Keratinocyte (primary cell): ENCODE results near the gene ZNF598. TPM values are rescaled to one million over a fixed set of nuclear protein-coding genes. Genes with fewer than 3 reads are reported as not detected.

ENCODE experiments used
- DNase-seq: peaks from one replicate; pipeline ENCODE4 v3.0.0-alpha.2; 2011; ENCODE audit warnings: low read depth, missing footprints, low spot score
- FAIRE-seq: peaks from 2 replicates; lab custom pipeline; 2011; peaks lifted over from hg19 to GRCh38; lab: Jason Lieb, UNC
- H2AFZ ChIP-seq: 2 replicates; pipeline ENCODE4 v1.6.0; 2012; ENCODE audit warnings: low read length, control low read depth, inconsistent platforms; ENCODE audit not compliant: control insufficient read depth
- H3K27ac ChIP-seq: 2 replicates; pipeline ENCODE4 v1.5.1; 2011; ENCODE audit warnings: low read length; ENCODE audit not compliant: control insufficient read depth, insufficient read depth
- H3K27me3 ChIP-seq: 3 replicates; pipeline ENCODE4 v1.6.0; 2011; ENCODE audit warnings: low read length; ENCODE audit not compliant: control insufficient read depth, insufficient read depth; ENCODE audit errors: extremely low read depth
- H3K36me3 ChIP-seq, 2 experiments: 2 replicates in 1 of 2; 3 replicates in 1 of 2; pipeline ENCODE4 v1.5.1; 2011; ENCODE audit warnings: low read length in 2 of 2, mild to moderate bottlenecking in 1 of 2; ENCODE audit not compliant: control insufficient read depth in 2 of 2, insufficient read depth in 2 of 2; ENCODE audit errors: extremely low read depth in 1 of 2
- H3K4me1 ChIP-seq: 3 replicates; pipeline ENCODE4 v1.5.1; 2011; ENCODE audit warnings: low read length; ENCODE audit not compliant: control insufficient read depth, insufficient read depth; ENCODE audit errors: extremely low read depth
- H3K4me2 ChIP-seq: 3 replicates; pipeline ENCODE4 v1.6.0; 2011; ENCODE audit warnings: low read depth, low read length; ENCODE audit not compliant: control insufficient read depth, insufficient read depth; ENCODE audit errors: extremely low read depth
- H3K4me3 ChIP-seq, 3 experiments: fragments of 200-600 bp in 1 of 3; sonication (generic) in 1 of 3; 2 replicates in 2 of 3; 3 replicates in 1 of 3; pipeline ENCODE4 v1.5.1; 2011 to 2016; ENCODE audit warnings: low read length in 3 of 3, mild to moderate bottlenecking in 3 of 3, control low read depth in 2 of 3, inconsistent platforms in 1 of 3, low read depth in 1 of 3, mixed read lengths in 1 of 3, mixed run types in 1 of 3, moderate library complexity in 1 of 3; ENCODE audit not compliant: control insufficient read depth in 2 of 3, insufficient read depth in 2 of 3; ENCODE audit errors: extremely low read depth in 1 of 3
- H3K79me2 ChIP-seq: 2 replicates; pipeline ENCODE4 v1.6.0; 2012; ENCODE audit warnings: low read length; ENCODE audit not compliant: control insufficient read depth, insufficient read depth
- H3K9ac ChIP-seq: 3 replicates; pipeline ENCODE4 v1.6.0; 2011; ENCODE audit warnings: low read length; ENCODE audit not compliant: control insufficient read depth, insufficient read depth; ENCODE audit errors: extremely low read depth
- H3K9me1 ChIP-seq: 3 replicates; pipeline ENCODE4 v1.6.0; 2011; ENCODE audit warnings: low read length; ENCODE audit not compliant: control insufficient read depth, insufficient read depth; ENCODE audit errors: extremely low read depth
- H3K9me3 ChIP-seq: 2 replicates; pipeline ENCODE4 v1.5.1; 2012; ENCODE audit warnings: low read depth, low read length; ENCODE audit not compliant: control insufficient read depth
- H4K20me1 ChIP-seq: 3 replicates; pipeline ENCODE4 v1.6.0; 2011; ENCODE audit warnings: low read length; ENCODE audit not compliant: control insufficient read depth, insufficient read depth; ENCODE audit errors: extremely low read depth
- CTCF ChIP-seq, 3 experiments: IDR thresholded peaks in 1 of 3; conservative IDR thresholded peaks in 1 of 3; optimal IDR thresholded peaks in 1 of 3; 2 replicates in 2 of 3; 3 replicates in 1 of 3; pipeline versions ENCODE3 to v1.5.1; 2011; ENCODE audit warnings: low read length in 3 of 3, mild to moderate bottlenecking in 3 of 3, moderate library complexity in 2 of 3, control low read depth in 1 of 3, inconsistent platforms in 1 of 3; ENCODE audit not compliant: insufficient read depth in 2 of 3; ENCODE audit errors: extremely low read depth in 1 of 3
- EZH2 ChIP-seq: IDR thresholded peaks from one replicate; pipeline ENCODE4 v1.6.1; 2012; ENCODE audit warnings: inconsistent platforms, mild to moderate bottlenecking, low read length, moderate library complexity
- dilution Hi-C: fragments of 300-500 bp; cut with MboI; formaldehyde crosslinking; loops from one replicate; pipeline ENCODE4 v1.7.0; 2020; ENCODE audit warnings: low sequenced_read_pairs; ENCODE audit not compliant: extremely low pct_ligation_motif_present
- polyA plus RNA-seq, 5 experiments: library from polyadenylated mRNA; depleted of rRNA in 3 of 5; stranded (reverse) in 3 of 5; stranded (forward) in 1 of 5; unstranded in 1 of 5; fragments of >200 nt; gene quantifications; 1 replicate in 1 of 5; 2 replicates in 3 of 5; 3 replicates in 1 of 5; pipeline versions ENCODE4 v1.2.1 to v1.2.3, GENCODE V29; 2011 to 2012; ENCODE audit warnings: missing spikeins in 2 of 5, low read depth in 1 of 5, low replicate concordance in 1 of 5

ZNF598 gene
- polyA plus RNA-seq, 1 donor (not counting 4 experiments of a cell fraction or from before 2014, with no cell fraction given) = 18.0 TPM

GRCh38 chr16:2058420-2058819, 48.8 kb upstream of the ZNF598 start:
- no peak overlapping the region for H3K27ac ChIP-seq
- H3K4me1 ChIP-seq = no peaks in the 10 kb centered on the region
- TF ChIP-seq EZH2 (no peak), CTCF (optimal IDR thresholded peaks at IDR 0.05 in 1 of 3, IDR thresholded peaks at IDR 0.05 in 1 of 3, conservative IDR thresholded peaks at IDR 0.05 in 1 of 3; ENCODE audit: extremely low read depth in 1 of 3, insufficient read depth in 2 of 3, low read length in 3 of 3) (no peak)
- H3K9me1 ChIP-seq = no peaks in the 10 kb centered on the region
- H3K27me3 ChIP-seq = no peaks in the 10 kb centered on the region
- no peak for DNase-seq
- H2AFZ ChIP-seq = no peak overlapping the region
- H3K9ac ChIP-seq = no peak overlapping the region
- H3K79me2 ChIP-seq = no peaks in the 10 kb centered on the region
- dilution Hi-C loops = no loop called here
- H3K4me3 ChIP-seq = no peak overlapping the region
- peaks cover 4 to 32% of the 10 kb centered on the region in 2 experiments for H3K36me3 ChIP-seq
- no peak for FAIRE-seq
- H4K20me1 ChIP-seq = peaks cover 4% of the 10 kb centered on the region
- H3K4me2 ChIP-seq = no peak overlapping the region
- no peaks in the 10 kb centered on the region for H3K9me3 ChIP-seq

- DNase-seq = no peak
- Histone ChIP-seq H3K36me3 (peaks cover 4 to 29% of the 10 kb centered on the region in 2 experiments), H3K4me3 (no peak overlapping the region), H2AFZ (no peak overlapping the region), H3K9me3 (no peaks in the 10 kb centered on the region), H3K4me1 (no peaks in the 10 kb centered on the region), H3K4me2 (no peak overlapping the region), H3K9ac (no peak overlapping the region), H3K9me1 (no peaks in the 10 kb centered on the region), H4K20me1 (peaks cover 4% of the 10 kb centered on the region), H3K27me3 (no peaks in the 10 kb centered on the region), H3K79me2 (no peaks in the 10 kb centered on the region), H3K27ac (no peak overlapping the region)
- no peak for TF ChIP-seq EZH2
- TF ChIP-seq CTCF (optimal IDR thresholded peaks at IDR 0.05 in 1 of 3, IDR thresholded peaks at IDR 0.05 in 1 of 3, conservative IDR thresholded peaks at IDR 0.05 in 1 of 3; ENCODE audit: extremely low read depth in 1 of 3, insufficient read depth in 2 of 3, low read length in 3 of 3) = no peak
- no peak for FAIRE-seq
- dilution Hi-C loops = no loop called here
These were observed 47.8 kb upstream of the ZNF598 start for GRCh38 chr16:2057438-2057837.
